GM18519 (cell line): ENCODE results near the gene GCG.

Source experiments
- ATAC-seq: cut with Tn5 transposase; IDR thresholded peaks from one replicate; pipeline ENCODE4 v1.9.1; 2021; ENCODE audit warnings: mild to moderate bottlenecking, moderate library complexity; ENCODE audit not compliant: unreplicated experiment, low FRiP score

The GCG gene

GRCh38 chr2:162106746-162107145 lies 45.3 kb downstream of the GCG start:
- ATAC-seq, result no peak

DNA sequence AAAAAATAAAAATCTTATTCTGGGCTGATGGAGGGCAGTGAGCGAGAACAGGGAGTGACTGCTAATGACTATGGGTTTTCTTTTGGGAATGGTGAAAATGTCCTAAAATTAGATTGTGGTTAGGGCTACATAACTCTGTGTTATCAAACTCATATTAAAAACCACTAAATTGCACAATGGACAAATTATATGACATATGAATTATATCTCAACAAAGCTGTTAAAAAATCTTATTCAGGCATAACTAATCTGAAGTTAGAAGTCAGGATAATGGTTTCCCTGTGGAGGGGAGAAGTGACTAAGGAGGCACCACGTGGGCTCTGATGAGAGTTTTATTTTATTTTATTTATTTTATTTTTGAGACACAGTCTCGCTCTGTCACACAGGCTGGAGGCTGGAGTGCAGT lies 45.9 kb downstream of the GCG start:
- no peak for ATAC-seq

- no peak for ATAC-seq
Measured at GRCh38 chr2:162103443-162104009, 48.5 kb downstream of the GCG start.

DNA sequence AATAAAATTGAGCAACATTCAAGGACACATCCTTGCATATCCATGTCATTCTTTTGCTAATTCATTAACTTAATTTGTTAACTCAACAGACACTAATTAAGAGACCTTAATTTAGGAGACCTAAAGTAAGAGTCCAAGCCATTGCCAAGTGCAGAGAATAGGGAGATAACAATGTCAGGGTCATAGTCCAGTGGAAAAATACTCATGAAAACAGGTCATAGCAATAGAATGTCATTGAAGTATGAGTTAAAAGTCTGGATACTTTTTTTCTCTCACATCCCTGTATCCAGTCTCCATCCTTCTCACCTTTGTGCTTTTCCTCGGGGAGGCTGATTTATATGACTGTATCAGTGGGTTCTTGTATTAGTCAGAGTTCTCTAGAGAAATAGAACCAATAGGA lies 51.5 kb downstream of the GCG start:
- ATAC-seq, result no peak

- ATAC-seq, result no peak
Measured at GRCh38 chr2:162099836-162100235, 52.2 kb downstream of the GCG start.
